ENCODE data around the gene FRAS1.

DNA sequence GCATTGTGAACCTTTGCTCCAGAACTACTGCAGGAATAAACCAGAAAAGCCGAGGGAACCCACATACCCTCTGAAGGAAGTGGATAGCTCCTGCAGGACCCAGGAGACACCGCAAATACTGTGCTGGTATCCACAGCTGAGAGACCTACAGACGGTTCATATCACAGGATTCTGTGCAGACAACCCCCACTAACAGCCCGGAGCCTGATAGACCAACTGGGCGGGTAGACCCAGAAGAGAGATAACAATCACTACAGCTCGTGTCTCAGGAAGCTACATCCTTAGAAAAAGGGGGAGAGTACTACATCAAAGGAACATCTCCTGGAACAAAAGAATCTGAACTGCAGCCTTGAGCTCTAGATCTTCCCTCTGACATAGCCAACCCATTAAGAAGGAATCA is 150.8 kb downstream of the FRAS1 start:
- TF ChIP-seq, protein P1, sequence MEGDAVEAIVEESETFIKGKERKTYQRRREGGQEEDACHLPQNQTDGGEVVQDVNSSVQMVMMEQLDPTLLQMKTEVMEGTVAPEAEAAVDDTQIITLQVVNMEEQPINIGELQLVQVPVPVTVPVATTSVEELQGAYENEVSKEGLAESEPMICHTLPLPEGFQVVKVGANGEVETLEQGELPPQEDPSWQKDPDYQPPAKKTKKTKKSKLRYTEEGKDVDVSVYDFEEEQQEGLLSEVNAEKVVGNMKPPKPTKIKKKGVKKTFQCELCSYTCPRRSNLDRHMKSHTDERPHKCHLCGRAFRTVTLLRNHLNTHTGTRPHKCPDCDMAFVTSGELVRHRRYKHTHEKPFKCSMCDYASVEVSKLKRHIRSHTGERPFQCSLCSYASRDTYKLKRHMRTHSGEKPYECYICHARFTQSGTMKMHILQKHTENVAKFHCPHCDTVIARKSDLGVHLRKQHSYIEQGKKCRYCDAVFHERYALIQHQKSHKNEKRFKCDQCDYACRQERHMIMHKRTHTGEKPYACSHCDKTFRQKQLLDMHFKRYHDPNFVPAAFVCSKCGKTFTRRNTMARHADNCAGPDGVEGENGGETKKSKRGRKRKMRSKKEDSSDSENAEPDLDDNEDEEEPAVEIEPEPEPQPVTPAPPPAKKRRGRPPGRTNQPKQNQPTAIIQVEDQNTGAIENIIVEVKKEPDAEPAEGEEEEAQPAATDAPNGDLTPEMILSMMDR (IDR thresholded peaks at IDR 0.05) = no peak
- TF ChIP-seq POLR2A (IDR thresholded peaks at IDR 0.05) = no peak

All from ovary (tissue), 3 donors.